MM.1S (cell line): ENCODE results near the gene OLFM1.

ENCODE experiments used
- DNase-seq: peaks from one replicate; pipeline ENCODE4 v3.0.0-alpha.2; 2015
- H2AFZ ChIP-seq: fragments of 300-600 bp; sonication (generic); 2 replicates; pipeline ENCODE4 v1.6.0; 2016; ENCODE audit warnings: antibody characterized with exemption, low read length
- H3F3A ChIP-seq: fragments of 300-600 bp; sonication (generic); 2 replicates; pipeline ENCODE4 v1.6.1; 2016; ENCODE audit warnings: mild to moderate bottlenecking, antibody characterized with exemption, low read length, moderate library complexity, mixed read lengths; ENCODE audit not compliant: insufficient read depth
- H3K27ac ChIP-seq: fragments of 300-600 bp; sonication (generic); 2 replicates; pipeline ENCODE4 v1.5.1; 2016; ENCODE audit warnings: mild to moderate bottlenecking, low read length
- H3K27me3 ChIP-seq: fragments of 300-600 bp; sonication (generic); replicated peaks from 2 replicates; pipeline ENCODE4 v1.6.0; 2016; ENCODE audit warnings: low read length; ENCODE audit not compliant: insufficient read depth
- H3K36me3 ChIP-seq: fragments of 300-600 bp; sonication (generic); replicated peaks from 2 replicates; pipeline ENCODE4 v1.6.1; 2016; ENCODE audit warnings: mild to moderate bottlenecking, low read length, mixed read lengths; ENCODE audit not compliant: insufficient read depth
- H3K4me1 ChIP-seq: fragments of 300-600 bp; sonication (generic); 2 replicates; pipeline ENCODE4 v1.6.1; 2016; ENCODE audit warnings: low read length, mixed read lengths
- H3K4me2 ChIP-seq: fragments of 300-600 bp; sonication (generic); 2 replicates; pipeline ENCODE4 v1.6.0; 2016; ENCODE audit warnings: low read depth, low read length
- H3K4me3 ChIP-seq: fragments of 300-600 bp; sonication (generic); 2 replicates; pipeline ENCODE4 v1.5.1; 2016; ENCODE audit warnings: low read length, mixed read lengths
- H3K79me2 ChIP-seq: fragments of 300-600 bp; sonication (generic); 2 replicates; pipeline ENCODE4 v1.6.1; 2016; ENCODE audit warnings: mixed run types, low read length, mixed read lengths
- H3K9ac ChIP-seq: fragments of 300-600 bp; sonication (generic); 2 replicates; pipeline ENCODE4 v1.6.1; 2016; ENCODE audit warnings: low read length, mixed read lengths
- H3K9me2 ChIP-seq: fragments of 300-600 bp; sonication (generic); replicated peaks from 2 replicates; pipeline ENCODE4 v1.6.1; 2016; ENCODE audit warnings: mild to moderate bottlenecking, low read length, mixed read lengths; ENCODE audit not compliant: insufficient read depth
- H3K9me3 ChIP-seq: fragments of 300-600 bp; sonication (generic); replicated peaks from 2 replicates; pipeline ENCODE4 v1.6.1; 2016; ENCODE audit warnings: mild to moderate bottlenecking, low read length, mixed read lengths; ENCODE audit not compliant: insufficient read depth
- H4K20me1 ChIP-seq: fragments of 300-600 bp; sonication (generic); 2 replicates; pipeline ENCODE4 v1.6.1; 2016; ENCODE audit warnings: mild to moderate bottlenecking, low read length, moderate library complexity, mixed read lengths; ENCODE audit not compliant: insufficient read depth
- CTCF ChIP-seq: fragments of 300-600 bp; sonication (generic); IDR thresholded peaks from 2 replicates; pipeline ENCODE4 v1.5.1; 2016; ENCODE audit warnings: antibody characterized with exemption, low read length, mixed read lengths
- EZH2 ChIP-seq: fragments of 300-600 bp; sonication (generic); optimal IDR thresholded peaks from 2 replicates; pipeline ENCODE3; 2017; ENCODE audit warnings: low read depth, mild to moderate bottlenecking, antibody characterized with exemption, low read length, mixed read lengths
- EZH2phosphoT487 ChIP-seq: fragments of 300-600 bp; sonication (generic); IDR thresholded peaks from 2 replicates; pipeline ENCODE4 v1.6.1; 2018; ENCODE audit warnings: antibody characterized with exemption, low read length

Gene OLFM1

DNA sequence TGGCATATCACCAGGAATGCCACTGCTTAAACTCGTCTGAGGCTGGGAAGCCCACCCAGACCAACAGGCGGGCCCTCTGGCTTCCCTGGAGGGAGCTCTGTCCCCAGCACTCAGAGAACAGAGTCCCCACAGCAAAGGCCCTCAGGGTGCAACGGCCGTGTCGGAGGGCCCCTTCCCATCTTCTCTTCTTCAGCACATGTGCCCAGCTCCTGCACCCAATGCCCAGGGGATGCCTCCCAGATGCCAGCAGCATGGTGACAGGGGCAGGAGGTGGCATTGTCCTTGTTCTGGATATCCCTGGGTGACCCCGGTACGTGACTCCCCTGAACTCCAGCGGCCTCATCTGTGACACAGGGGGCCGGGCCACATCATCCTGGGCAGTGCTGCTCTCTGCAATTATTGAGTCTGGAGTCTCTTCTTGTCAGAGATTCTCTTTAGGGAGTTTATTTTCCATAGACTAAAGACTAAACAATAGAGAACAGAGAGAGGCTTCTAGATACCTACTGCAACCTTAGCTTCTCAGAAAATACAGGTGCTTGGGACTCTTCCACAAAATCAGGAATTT lies 13.6 kb upstream of the OLFM1 start:
- TF ChIP-seq EZH2 (no peak), CTCF (no peak), EZH2phosphoT487 (no peak)
- no peak overlapping the region for H3K4me3 ChIP-seq
- no peaks in the 10 kb centered on the region for H3K79me2 ChIP-seq
- H3F3A ChIP-seq: no peaks in the 10 kb centered on the region
- no peak overlapping the region for H3K9ac ChIP-seq
- no peak for DNase-seq
- H3K27me3 ChIP-seq: peaks cover 74% of the 10 kb centered on the region
- no peaks in the 10 kb centered on the region for H4K20me1 ChIP-seq
- no peaks in the 10 kb centered on the region for H3K4me1 ChIP-seq
- H3K27ac ChIP-seq: no peak overlapping the region
- H3K9me3 ChIP-seq: no peaks in the 10 kb centered on the region
- no peak overlapping the region for H3K4me2 ChIP-seq
- no peak overlapping the region for H2AFZ ChIP-seq
- H3K9me2 ChIP-seq: no peaks in the 10 kb centered on the region
- H3K36me3 ChIP-seq: no peaks in the 10 kb centered on the region

GRCh38 chr9:135074354-135075233 lies 12.9 kb upstream of the OLFM1 start:
- H4K20me1 ChIP-seq: no peaks in the 10 kb centered on the region
- no peak overlapping the region for H3K4me3 ChIP-seq
- no peaks in the 10 kb centered on the region for H3K9me2 ChIP-seq
- no peak for DNase-seq
- H2AFZ ChIP-seq: no peak overlapping the region
- no peak overlapping the region for H3K4me2 ChIP-seq
- H3F3A ChIP-seq: no peaks in the 10 kb centered on the region
- no peaks in the 10 kb centered on the region for H3K79me2 ChIP-seq
- TF ChIP-seq CTCF: no peak
- no peak for TF ChIP-seq EZH2
- no peak for TF ChIP-seq EZH2phosphoT487
- H3K27ac ChIP-seq: no peak overlapping the region
- H3K36me3 ChIP-seq: no peaks in the 10 kb centered on the region
- H3K9ac ChIP-seq: no peak overlapping the region
- H3K4me1 ChIP-seq: no peaks in the 10 kb centered on the region
- peaks cover 76% of the 10 kb centered on the region for H3K27me3 ChIP-seq
- H3K9me3 ChIP-seq: no peaks in the 10 kb centered on the region

GRCh38 chr9:135075234-135076142 lies 12.0 kb upstream of the OLFM1 start:
- H3F3A ChIP-seq: no peaks in the 10 kb centered on the region
- no peak for DNase-seq
- H2AFZ ChIP-seq: no peak overlapping the region
- no peak overlapping the region for H3K4me3 ChIP-seq
- no peak overlapping the region for H3K4me2 ChIP-seq
- H3K9me2 ChIP-seq: no peaks in the 10 kb centered on the region
- no peak overlapping the region for H3K27ac ChIP-seq
- H3K27me3 ChIP-seq: peaks cover 76% of the 10 kb centered on the region
- H4K20me1 ChIP-seq: no peaks in the 10 kb centered on the region
- no peak overlapping the region for H3K9ac ChIP-seq
- H3K4me1 ChIP-seq: no peaks in the 10 kb centered on the region
- no peaks in the 10 kb centered on the region for H3K9me3 ChIP-seq
- no peaks in the 10 kb centered on the region for H3K79me2 ChIP-seq
- no peaks in the 10 kb centered on the region for H3K36me3 ChIP-seq
- TF ChIP-seq EZH2phosphoT487 (no peak), CTCF (no peak), EZH2 (no peak)
